Suprapubic skin (tissue), 4 donors: ENCODE measurements around the gene CAPS. TPM values are rescaled to one million over a fixed set of nuclear protein-coding genes. Genes with fewer than 3 reads are reported as not detected.
A peak's percentile ranks its signal among the peaks of the same experiment; 100 is the strongest.

ENCODE experiments used
- DNase-seq, 2 donors: peaks; one replicate each; pipeline ENCODE4 v3.0.0-alpha.2; 2019; ENCODE audit warnings: low spot score in 2 of 2
- H3K27ac ChIP-seq: fragments of 200-600 bp; sonication (generic); one replicate; pipeline ENCODE4 v1.5.1; 2019
- H3K27me3 ChIP-seq: fragments of 200-600 bp; sonication (generic); one replicate; pipeline ENCODE4 v1.5.1; 2019
- H3K36me3 ChIP-seq: fragments of 200-600 bp; sonication (generic); one replicate; pipeline ENCODE4 v1.5.1; 2019
- H3K4me1 ChIP-seq: fragments of 200-600 bp; sonication (generic); one replicate; pipeline ENCODE4 v1.5.1; 2019
- H3K4me3 ChIP-seq: fragments of 200-600 bp; sonication (generic); one replicate; pipeline ENCODE4 v1.5.1; 2019; ENCODE audit warnings: mild to moderate bottlenecking
- H3K9me3 ChIP-seq: fragments of 200-600 bp; sonication (generic); one replicate; pipeline ENCODE4 v1.5.1; 2019
- EP300 ChIP-seq: sonication (generic); formaldehyde crosslinking; IDR thresholded peaks from one replicate; pipeline ENCODE4 v1.6.1; 2017; ENCODE audit warnings: antibody characterized with exemption
- POLR2A ChIP-seq, 2 donors: fragments of 450-650 bp; IDR thresholded peaks; one replicate each; pipeline ENCODE4 v1.6.1; 2017; ENCODE audit warnings: antibody characterized with exemption in 2 of 2, mild to moderate bottlenecking in 2 of 2, moderate library complexity in 2 of 2
- POLR2AphosphoS5 ChIP-seq, 3 donors: sonication (generic); formaldehyde crosslinking; IDR thresholded peaks; one replicate each; pipeline ENCODE4 v1.6.1; 2017; ENCODE audit warnings: antibody characterized with exemption in 3 of 3
- WGBS: methylation state at CpG from one replicate; pipeline ENCODE4 v1.1.5; 2018; 5-methylcytosine and 5-hydroxymethylcytosine counted together
- total RNA-seq, 4 donors: library from RNA; depleted of rRNA; stranded (reverse); fragments of >200 nt; gene quantifications; one replicate each; pipeline ENCODE4 v1.1.0, GENCODE V29; 2016
- TF ChIP-seq, protein P1 (sequence below), 2 donors: fragments of 200-600 bp in 1 of 2; fragments of 450-650 bp in 1 of 2; sonication (generic) in 1 of 2; IDR thresholded peaks; one replicate each; pipeline ENCODE4 v1.5.1; 2016 to 2019; ENCODE audit warnings: antibody characterized with exemption in 2 of 2, mild to moderate bottlenecking in 1 of 2, moderate library complexity in 1 of 2

CAPS gene
- 10 to 100 TPM in 2 of 4 donors, 1 to 10 TPM in 2; 7.2 to 36.5 (median 10.0) TPM for total RNA-seq

DNA sequence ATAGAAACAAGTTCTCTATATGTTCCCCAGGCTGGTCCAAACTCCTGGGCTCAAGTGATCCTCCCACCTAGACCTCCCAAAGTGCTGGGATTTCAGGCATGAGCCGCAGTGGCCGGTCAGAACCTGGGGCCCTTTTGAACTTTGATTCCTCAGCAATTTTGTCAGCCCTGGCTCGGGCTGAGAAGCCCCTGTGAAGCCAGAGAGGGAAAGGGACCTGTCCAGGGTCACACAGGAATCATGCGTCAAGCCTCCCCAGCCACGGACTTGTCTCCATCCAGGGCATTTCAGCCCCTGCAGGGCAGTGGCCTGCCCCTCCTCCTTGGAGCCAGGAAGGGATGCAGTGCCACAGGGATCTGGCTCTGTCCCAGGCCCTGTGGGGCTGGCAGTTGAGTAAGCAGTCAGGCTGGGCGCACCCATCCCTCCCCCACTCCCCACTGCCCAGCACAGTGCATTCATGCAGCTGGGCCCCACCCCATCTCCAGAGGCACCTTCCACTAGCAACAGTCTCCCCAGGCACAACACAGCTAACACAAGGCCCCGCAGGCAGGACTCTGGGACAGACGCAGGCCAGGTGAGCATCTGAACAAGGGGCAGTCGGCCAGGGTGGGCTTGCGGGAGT lies at the start of gene CAPS:
Gene CAPS, plus strand, starts transcription at position 516 of the 619 bp plus-strand sequence. CDS start 153 bp downstream, outside the sequence.
- H3K9me3 ChIP-seq, result no peaks in the 10 kb centered on the region
- H3K27ac ChIP-seq, result peak within 1 kb of the TSS; percentile 68
- 86% methylated on average over 6 of the region's 10 CpGs for WGBS
- peak within 1 kb of the TSS; percentile 5 for H3K4me3 ChIP-seq
- peaks cover 49% of the 10 kb centered on the region for H3K36me3 ChIP-seq
- TF ChIP-seq POLR2A (IDR thresholded peaks at IDR 0.05), result no peak
- no peak for TF ChIP-seq POLR2AphosphoS5 (IDR thresholded peaks at IDR 0.05)
- TF ChIP-seq, protein P1, sequence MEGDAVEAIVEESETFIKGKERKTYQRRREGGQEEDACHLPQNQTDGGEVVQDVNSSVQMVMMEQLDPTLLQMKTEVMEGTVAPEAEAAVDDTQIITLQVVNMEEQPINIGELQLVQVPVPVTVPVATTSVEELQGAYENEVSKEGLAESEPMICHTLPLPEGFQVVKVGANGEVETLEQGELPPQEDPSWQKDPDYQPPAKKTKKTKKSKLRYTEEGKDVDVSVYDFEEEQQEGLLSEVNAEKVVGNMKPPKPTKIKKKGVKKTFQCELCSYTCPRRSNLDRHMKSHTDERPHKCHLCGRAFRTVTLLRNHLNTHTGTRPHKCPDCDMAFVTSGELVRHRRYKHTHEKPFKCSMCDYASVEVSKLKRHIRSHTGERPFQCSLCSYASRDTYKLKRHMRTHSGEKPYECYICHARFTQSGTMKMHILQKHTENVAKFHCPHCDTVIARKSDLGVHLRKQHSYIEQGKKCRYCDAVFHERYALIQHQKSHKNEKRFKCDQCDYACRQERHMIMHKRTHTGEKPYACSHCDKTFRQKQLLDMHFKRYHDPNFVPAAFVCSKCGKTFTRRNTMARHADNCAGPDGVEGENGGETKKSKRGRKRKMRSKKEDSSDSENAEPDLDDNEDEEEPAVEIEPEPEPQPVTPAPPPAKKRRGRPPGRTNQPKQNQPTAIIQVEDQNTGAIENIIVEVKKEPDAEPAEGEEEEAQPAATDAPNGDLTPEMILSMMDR (IDR thresholded peaks at IDR 0.05), result no peak
- no peaks in the 10 kb centered on the region for H3K27me3 ChIP-seq
- no peak for DNase-seq
- peaks cover 30% of the 10 kb centered on the region for H3K4me1 ChIP-seq

DNA sequence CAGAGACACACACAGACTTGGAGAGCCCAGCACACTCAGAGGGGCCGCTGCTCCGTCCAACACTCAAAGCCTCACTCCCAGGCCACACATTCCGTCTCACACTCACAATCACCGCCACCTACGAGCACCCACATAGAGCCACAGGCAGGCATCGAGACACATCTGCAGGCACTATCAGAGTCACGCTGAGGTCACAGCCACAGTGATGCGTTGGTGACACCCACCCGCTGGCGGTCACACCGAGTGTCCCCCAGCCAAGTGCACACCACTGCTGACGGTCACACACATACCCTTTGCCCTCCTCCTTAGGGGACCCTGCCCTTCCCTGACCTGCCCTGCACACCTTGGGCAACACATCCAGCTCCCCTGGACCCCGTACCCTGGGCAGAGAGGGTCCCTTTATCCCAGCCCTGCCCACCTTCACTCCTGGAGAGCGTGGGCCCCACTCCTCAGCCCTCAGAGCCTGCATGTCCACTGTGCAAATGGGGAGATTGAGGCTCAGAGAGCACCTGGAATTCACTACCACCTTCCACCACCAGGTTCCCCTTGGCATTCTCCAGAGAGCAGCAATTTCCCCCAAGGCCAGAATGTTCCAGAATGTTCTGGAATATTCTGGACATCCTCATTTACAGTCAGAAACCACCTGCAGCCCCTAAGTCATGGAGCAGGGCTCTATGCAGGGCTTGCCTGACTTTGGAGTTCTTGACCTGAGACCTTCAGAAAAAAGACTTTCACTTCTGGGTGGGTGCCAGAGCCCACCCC lies 49.1 kb upstream of the CAPS start:
- Histone ChIP-seq H3K9me3 (no peaks in the 10 kb centered on the region), H3K27me3 (peaks cover 5% of the 10 kb centered on the region), H3K27ac (no peak overlapping the region), H3K36me3 (no peaks in the 10 kb centered on the region), H3K4me1 (no peaks in the 10 kb centered on the region), H3K4me3 (no peak overlapping the region)
- TF ChIP-seq POLR2AphosphoS5 (IDR thresholded peaks at IDR 0.05), result no peak
- TF ChIP-seq, protein P1 (IDR thresholded peaks at IDR 0.05), result peak in 1 of 2 donors; percentile 9
- no peak for TF ChIP-seq EP300
- TF ChIP-seq POLR2A (IDR thresholded peaks at IDR 0.05), result no peak
- WGBS, result 86% methylated on average over 14 of the region's 14 CpGs
- no peak for DNase-seq

DNA sequence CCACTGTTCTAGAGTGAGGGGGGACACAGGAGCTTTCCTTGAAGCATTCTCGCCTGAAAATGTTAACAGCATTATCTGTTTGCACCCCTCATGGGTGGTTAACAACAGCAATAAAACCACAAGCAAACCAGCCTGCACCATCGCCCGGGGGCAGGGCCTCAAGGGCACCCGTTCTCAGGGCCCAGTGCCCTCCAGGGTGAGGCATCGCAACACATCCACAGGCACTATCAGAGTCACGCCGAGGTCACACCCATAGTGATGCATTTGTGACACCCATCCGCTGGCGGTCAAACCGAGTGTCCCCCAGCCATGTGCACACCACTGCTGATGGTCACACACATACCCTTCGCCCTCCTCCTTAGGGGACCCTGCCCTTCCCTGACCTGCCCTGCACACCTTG lies 48.3 kb upstream of the CAPS start:
- Histone ChIP-seq H3K4me3 (no peak overlapping the region), H3K27ac (no peak overlapping the region), H3K36me3 (no peaks in the 10 kb centered on the region), H3K9me3 (no peaks in the 10 kb centered on the region), H3K4me1 (no peaks in the 10 kb centered on the region), H3K27me3 (peaks cover 5% of the 10 kb centered on the region)
- no peak for DNase-seq
- no peak for TF ChIP-seq EP300
- TF ChIP-seq POLR2A (IDR thresholded peaks at IDR 0.05), result no peak
- no peak for TF ChIP-seq POLR2AphosphoS5 (IDR thresholded peaks at IDR 0.05)
- TF ChIP-seq, protein P1 (IDR thresholded peaks at IDR 0.05), result no peak
- WGBS, result 96% methylated on average over 4 of the region's 11 CpGs

DNA sequence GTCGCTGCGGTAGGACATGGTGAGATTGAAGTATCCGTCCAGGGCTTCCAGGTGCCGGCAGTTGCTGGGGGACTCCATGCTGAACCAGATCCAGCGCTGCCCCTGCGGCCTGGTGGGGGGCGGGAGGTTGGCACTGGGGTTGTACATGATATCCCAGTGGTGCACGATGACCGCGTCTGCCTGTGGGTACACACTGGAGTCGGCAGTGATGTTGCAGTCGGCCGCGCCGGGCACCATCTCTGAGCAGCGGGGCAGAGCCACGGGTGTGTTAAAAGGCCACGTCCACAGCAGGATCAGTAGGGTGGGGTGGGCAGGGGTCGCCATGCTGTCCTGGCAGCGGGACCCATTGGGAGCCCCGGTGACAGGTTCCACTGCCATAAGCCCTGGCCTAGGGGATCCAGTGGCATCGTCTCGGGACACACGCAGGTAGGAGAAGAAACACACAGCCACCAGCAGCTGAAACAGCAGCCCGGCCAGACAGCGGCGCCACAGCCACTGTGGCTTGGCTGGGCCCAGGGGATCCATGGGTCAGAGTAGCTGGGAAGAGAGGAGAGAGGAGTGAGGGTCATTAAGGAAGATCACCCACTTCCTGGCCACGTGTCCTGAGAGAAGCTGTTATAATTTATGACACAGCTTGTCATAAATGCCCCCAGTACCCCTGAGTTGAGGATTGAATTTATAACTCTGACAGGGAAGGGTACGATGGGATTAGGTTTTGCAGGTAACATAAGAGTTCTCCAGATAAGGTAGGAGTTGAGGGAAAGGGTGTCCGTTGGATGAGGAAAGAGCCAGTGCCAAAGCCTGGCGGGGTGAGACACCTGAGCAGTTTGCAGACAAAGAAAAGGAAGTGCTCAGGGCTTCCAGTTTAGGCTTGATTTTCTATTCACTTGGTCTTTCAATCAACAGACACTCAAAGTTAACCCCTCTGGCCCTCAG lies 46.6 kb upstream of the CAPS start:
- no peak overlapping the region for H3K27ac ChIP-seq
- H3K27me3 ChIP-seq, result peaks cover 5% of the 10 kb centered on the region
- no peaks in the 10 kb centered on the region for H3K9me3 ChIP-seq
- no peaks in the 10 kb centered on the region for H3K36me3 ChIP-seq
- DNase-seq, result no peak
- TF ChIP-seq, protein P1 (IDR thresholded peaks at IDR 0.05), result no peak
- TF ChIP-seq EP300, result no peak
- no peak for TF ChIP-seq POLR2A (IDR thresholded peaks at IDR 0.05)
- no peak for TF ChIP-seq POLR2AphosphoS5 (IDR thresholded peaks at IDR 0.05)
- H3K4me3 ChIP-seq, result no peak overlapping the region
- H3K4me1 ChIP-seq, result no peaks in the 10 kb centered on the region
- 70% methylated on average over 11 of the region's 31 CpGs for WGBS
